Cardiac fibroblast (primary cell): Measurements from ENCODE around the gene IL4R.

Experiments
- DNase-seq, 2 donors: peaks; one replicate each; pipeline versions ENCODE4 v3.0.0 to v3.0.0-alpha.2; 2010; ENCODE audit warnings: low read depth in 2 of 2
- H3K4me3 ChIP-seq, 2 donors: replicated peaks in 1 of 2; 1 replicate in 1 of 2; 2 replicates in 1 of 2; pipeline ENCODE4 v1.5.1; 2011; ENCODE audit warnings: low read depth in 2 of 2, low read length in 2 of 2, mild to moderate bottlenecking in 2 of 2, moderate library complexity in 1 of 2
- CTCF ChIP-seq: IDR thresholded peaks from one replicate; pipeline ENCODE4 v1.5.1; 2011; ENCODE audit warnings: low read depth, mild to moderate bottlenecking, low read length, inconsistent platforms

The IL4R gene

GRCh38 chr16:27298132-27298531, 15.6 kb upstream of the IL4R start:
- TF ChIP-seq CTCF = no peak
- no peak for DNase-seq
- H3K4me3 ChIP-seq = no peak overlapping the region

- H3K4me3 ChIP-seq = no peak overlapping the region
- TF ChIP-seq CTCF = no peak
- DNase-seq = no peak
Measured at GRCh38 chr16:27301236-27301861, 12.4 kb upstream of the IL4R start.

GRCh38 chr16:27302126-27302525, 11.6 kb upstream of the IL4R start:
- DNase-seq = no peak
- TF ChIP-seq CTCF = no peak
- H3K4me3 ChIP-seq = no peak overlapping the region

- DNase-seq = no peak
- H3K4me3 ChIP-seq = no peak overlapping the region
- no peak for TF ChIP-seq CTCF
Measured at GRCh38 chr16:27303256-27304100, 10.3 kb upstream of the IL4R start.

GRCh38 chr16:27304102-27304501, 9.7 kb upstream of the IL4R start:
- H3K4me3 ChIP-seq = no peak overlapping the region
- TF ChIP-seq CTCF = no peak
- no peak for DNase-seq

- peak in 1 of 2 donors; percentile 75 for DNase-seq
- TF ChIP-seq CTCF = no peak
- H3K4me3 ChIP-seq = no peak overlapping the region
Measured at GRCh38 chr16:27304881-27305745, 8.7 kb upstream of the IL4R start.
